Fibroblast of lung (primary cell): ENCODE measurements around the gene LSR.

Source experiments
- EZH2 ChIP-seq: IDR thresholded peaks from 2 replicates; pipeline ENCODE4 v1.5.1; 2012; ENCODE audit warnings: low read length, control low read depth, mild to moderate bottlenecking; ENCODE audit errors: missing control alignments
- TF ChIP-seq, protein P1 (sequence below), 2 donors: IDR thresholded peaks in 1 of 2; conservative IDR thresholded peaks in 1 of 2; 1 replicate in 1 of 2; 2 replicates in 1 of 2; pipeline ENCODE4 v1.5.1; 2011 to 2012; ENCODE audit warnings: low read length in 2 of 2, control low read depth in 1 of 2, inconsistent platforms in 1 of 2, low read depth in 1 of 2, mild to moderate bottlenecking in 1 of 2

DNA sequence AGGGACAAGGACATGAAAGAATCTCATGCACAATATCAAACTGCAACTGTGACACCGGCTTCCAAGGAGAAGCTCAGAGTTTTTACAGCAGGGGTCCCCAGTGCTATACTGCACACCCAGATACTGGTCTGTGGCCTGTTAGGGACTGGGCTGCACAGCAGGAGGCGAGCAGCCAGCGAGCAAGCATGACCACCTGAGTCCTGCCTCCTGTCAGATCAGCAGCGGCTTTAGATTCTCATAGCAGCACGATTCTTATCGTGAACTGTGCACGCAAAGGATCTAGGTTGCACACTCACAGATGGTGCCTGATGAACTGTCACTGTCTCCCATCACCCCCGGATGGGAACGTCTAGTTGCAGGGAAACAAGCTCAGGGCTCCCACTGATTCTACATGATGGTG is 67.1 kb downstream of the LSR start:
- TF ChIP-seq, protein P1, sequence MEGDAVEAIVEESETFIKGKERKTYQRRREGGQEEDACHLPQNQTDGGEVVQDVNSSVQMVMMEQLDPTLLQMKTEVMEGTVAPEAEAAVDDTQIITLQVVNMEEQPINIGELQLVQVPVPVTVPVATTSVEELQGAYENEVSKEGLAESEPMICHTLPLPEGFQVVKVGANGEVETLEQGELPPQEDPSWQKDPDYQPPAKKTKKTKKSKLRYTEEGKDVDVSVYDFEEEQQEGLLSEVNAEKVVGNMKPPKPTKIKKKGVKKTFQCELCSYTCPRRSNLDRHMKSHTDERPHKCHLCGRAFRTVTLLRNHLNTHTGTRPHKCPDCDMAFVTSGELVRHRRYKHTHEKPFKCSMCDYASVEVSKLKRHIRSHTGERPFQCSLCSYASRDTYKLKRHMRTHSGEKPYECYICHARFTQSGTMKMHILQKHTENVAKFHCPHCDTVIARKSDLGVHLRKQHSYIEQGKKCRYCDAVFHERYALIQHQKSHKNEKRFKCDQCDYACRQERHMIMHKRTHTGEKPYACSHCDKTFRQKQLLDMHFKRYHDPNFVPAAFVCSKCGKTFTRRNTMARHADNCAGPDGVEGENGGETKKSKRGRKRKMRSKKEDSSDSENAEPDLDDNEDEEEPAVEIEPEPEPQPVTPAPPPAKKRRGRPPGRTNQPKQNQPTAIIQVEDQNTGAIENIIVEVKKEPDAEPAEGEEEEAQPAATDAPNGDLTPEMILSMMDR (conservative IDR thresholded peaks at IDR 0.05 in 1 of 2, IDR thresholded peaks at IDR 0.05 in 1 of 2; ENCODE audit: low read depth in 1 of 2, low read length in 2 of 2): no peak
- no peak for TF ChIP-seq EZH2
